Measurements from ENCODE around the gene ANXA3. TPM values are rescaled to one million over a fixed set of nuclear protein-coding genes. Genes with fewer than 3 reads are reported as not detected.
A peak's percentile ranks its signal among the peaks of the same experiment; 100 is the strongest.

Gene ANXA3
- total RNA-seq, 4 donors from 2014 or later = 22.3 to 253 (median 150) TPM

GRCh38 chr4:78519962-78520361, 31.6 kb upstream of the ANXA3 start:
- no peak for ATAC-seq
- H3K27me3 ChIP-seq = no peaks in the 10 kb centered on the region
- no peaks in the 10 kb centered on the region for H3K36me3 ChIP-seq
- H3K4me1 ChIP-seq = peaks cover 0 to 7% (median 2%) of the 10 kb centered on the region in 3 donors
- H3K4me3 ChIP-seq = no peak overlapping the region
- no peaks in the 10 kb centered on the region for H3K9me3 ChIP-seq
- no peak overlapping the region for H3K27ac ChIP-seq
- WGBS, 2 donors (ENCODE audit: low coverage in 1 of 2) = 74 to 100% methylated on average over 2 to 3 of the region's 3 CpGs
- TF ChIP-seq POLR2A (IDR thresholded peaks at IDR 0.05) (no peak), EP300 (IDR thresholded peaks at IDR 0.05) (no peak), CTCF (IDR thresholded peaks at IDR 0.05) (no peak), POLR2AphosphoS5 (IDR thresholded peaks at IDR 0.05) (no peak)

GRCh38 chr4:78520808-78521226, 30.8 kb upstream of the ANXA3 start:
- WGBS, 2 donors (ENCODE audit: low coverage in 1 of 2) = 5 to 24% methylated on average over 3 of the region's 3 CpGs
- Histone ChIP-seq H3K27me3 (no peaks in the 10 kb centered on the region), H3K27ac (peak overlapping the region in 2 of 4 donors; percentile 28 to 29), H3K4me3 (no peak overlapping the region), H3K36me3 (no peaks in the 10 kb centered on the region), H3K9me3 (no peaks in the 10 kb centered on the region), H3K4me1 (peaks cover 0 to 7% (median 2%) of the 10 kb centered on the region in 3 donors)
- no peak for ATAC-seq
- TF ChIP-seq EP300 (IDR thresholded peaks at IDR 0.05) (no peak), POLR2A (IDR thresholded peaks at IDR 0.05) (no peak), POLR2AphosphoS5 (IDR thresholded peaks at IDR 0.05) (no peak), CTCF (IDR thresholded peaks at IDR 0.05) (no peak)

- Histone ChIP-seq H3K4me3 (no peak overlapping the region), H3K4me1 (peaks cover 0 to 7% (median 2%) of the 10 kb centered on the region in 3 donors), H3K9me3 (no peaks in the 10 kb centered on the region), H3K27ac (no peak overlapping the region), H3K27me3 (no peaks in the 10 kb centered on the region), H3K36me3 (no peaks in the 10 kb centered on the region)
- WGBS, 2 donors (ENCODE audit: low coverage in 1 of 2) = 33 to 78% methylated on average over 1 of the region's 1 CpG
- TF ChIP-seq CTCF (IDR thresholded peaks at IDR 0.05) = no peak
- no peak for TF ChIP-seq POLR2AphosphoS5 (IDR thresholded peaks at IDR 0.05)
- no peak for TF ChIP-seq POLR2A (IDR thresholded peaks at IDR 0.05)
- no peak for TF ChIP-seq EP300 (IDR thresholded peaks at IDR 0.05)
- ATAC-seq = no peak
Observed at GRCh38 chr4:78524009-78524408, 27.6 kb upstream of the ANXA3 start.

GRCh38 chr4:78525559-78525958, 26.0 kb upstream of the ANXA3 start:
- TF ChIP-seq POLR2A (IDR thresholded peaks at IDR 0.05) (no peak), CTCF (IDR thresholded peaks at IDR 0.05) (no peak), EP300 (IDR thresholded peaks at IDR 0.05) (no peak), POLR2AphosphoS5 (IDR thresholded peaks at IDR 0.05) (no peak)
- H3K4me3 ChIP-seq = no peak overlapping the region
- no peaks in the 10 kb centered on the region for H3K36me3 ChIP-seq
- H3K27ac ChIP-seq = no peak overlapping the region
- no peaks in the 10 kb centered on the region for H3K27me3 ChIP-seq
- H3K4me1 ChIP-seq = peaks cover 0 to 6% (median 2%) of the 10 kb centered on the region in 3 donors
- 92 to 100% methylated on average over 1 to 2 of the region's 3 CpGs for WGBS, 2 donors (ENCODE audit: low coverage in 1 of 2)
- H3K9me3 ChIP-seq = no peaks in the 10 kb centered on the region
- ATAC-seq = no peak

- no peak for ATAC-seq
- no peak overlapping the region for H3K4me3 ChIP-seq
- WGBS, 2 donors (ENCODE audit: low coverage in 1 of 2) = 90 to 100% methylated on average over 1 of the region's 1 CpG
Observed at GRCh38 chr4:78527103-78527502, 24.5 kb upstream of the ANXA3 start.

More at GRCh38 chr4:78527103-78527502, 24.5 kb upstream of the ANXA3 start:
- no peaks in the 10 kb centered on the region for H3K9me3 ChIP-seq
- H3K27ac ChIP-seq = no peak overlapping the region
- TF ChIP-seq POLR2A (IDR thresholded peaks at IDR 0.05) (no peak), CTCF (IDR thresholded peaks at IDR 0.05) (no peak), POLR2AphosphoS5 (IDR thresholded peaks at IDR 0.05) (no peak), EP300 (IDR thresholded peaks at IDR 0.05) (no peak)
- H3K36me3 ChIP-seq = no peaks in the 10 kb centered on the region
- H3K27me3 ChIP-seq = no peaks in the 10 kb centered on the region
- no peaks in the 10 kb centered on the region for H3K4me1 ChIP-seq

Data from gastroesophageal sphincter (tissue), 4 donors.